ENCODE results near the gene MSMP.

DNA sequence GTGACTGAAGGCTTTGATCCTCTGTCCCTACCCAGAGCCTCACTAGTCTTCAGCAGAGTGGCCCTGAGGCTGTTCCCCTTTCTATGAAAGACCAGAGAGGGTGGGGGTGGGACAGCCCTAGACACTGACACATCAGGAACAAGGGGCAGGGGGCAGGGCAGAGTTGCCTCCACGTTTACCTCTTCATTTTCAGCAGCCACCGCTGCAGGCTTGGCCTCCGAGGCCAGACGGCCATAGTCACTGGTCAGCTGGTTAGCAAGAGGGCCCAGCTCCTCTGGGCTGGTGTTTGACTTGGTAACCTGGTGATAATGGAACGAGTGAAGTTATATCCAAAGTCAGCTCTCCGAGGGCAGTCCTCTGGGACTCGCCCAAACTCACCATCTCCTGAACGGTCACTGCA, 48.7 kb downstream of the MSMP start:
- TF ChIP-seq, protein P1, sequence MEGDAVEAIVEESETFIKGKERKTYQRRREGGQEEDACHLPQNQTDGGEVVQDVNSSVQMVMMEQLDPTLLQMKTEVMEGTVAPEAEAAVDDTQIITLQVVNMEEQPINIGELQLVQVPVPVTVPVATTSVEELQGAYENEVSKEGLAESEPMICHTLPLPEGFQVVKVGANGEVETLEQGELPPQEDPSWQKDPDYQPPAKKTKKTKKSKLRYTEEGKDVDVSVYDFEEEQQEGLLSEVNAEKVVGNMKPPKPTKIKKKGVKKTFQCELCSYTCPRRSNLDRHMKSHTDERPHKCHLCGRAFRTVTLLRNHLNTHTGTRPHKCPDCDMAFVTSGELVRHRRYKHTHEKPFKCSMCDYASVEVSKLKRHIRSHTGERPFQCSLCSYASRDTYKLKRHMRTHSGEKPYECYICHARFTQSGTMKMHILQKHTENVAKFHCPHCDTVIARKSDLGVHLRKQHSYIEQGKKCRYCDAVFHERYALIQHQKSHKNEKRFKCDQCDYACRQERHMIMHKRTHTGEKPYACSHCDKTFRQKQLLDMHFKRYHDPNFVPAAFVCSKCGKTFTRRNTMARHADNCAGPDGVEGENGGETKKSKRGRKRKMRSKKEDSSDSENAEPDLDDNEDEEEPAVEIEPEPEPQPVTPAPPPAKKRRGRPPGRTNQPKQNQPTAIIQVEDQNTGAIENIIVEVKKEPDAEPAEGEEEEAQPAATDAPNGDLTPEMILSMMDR (IDR thresholded peaks at IDR 0.05): no peak
- TF ChIP-seq POLR2A (IDR thresholded peaks at IDR 0.05) (no peak), POLR2AphosphoS5 (IDR thresholded peaks at IDR 0.05; ENCODE audit: insufficient read depth in 1 of 2, low read depth in 1 of 2) (no peak)

Measured in vagina (tissue), 2 donors.